Fibroblast of gingiva (primary cell): ENCODE data around the gene CWC22.
"Not testable (repeated sequence)": the region's sequence is repeated elsewhere in the genome, so short reads cannot be mapped to it uniquely, and the experiment has no call there.

Source experiments
- DNase-seq: peaks from one replicate; pipeline ENCODE4 v3.0.0-alpha.2; 2011; ENCODE audit warnings: low read depth

CWC22 gene

DNA sequence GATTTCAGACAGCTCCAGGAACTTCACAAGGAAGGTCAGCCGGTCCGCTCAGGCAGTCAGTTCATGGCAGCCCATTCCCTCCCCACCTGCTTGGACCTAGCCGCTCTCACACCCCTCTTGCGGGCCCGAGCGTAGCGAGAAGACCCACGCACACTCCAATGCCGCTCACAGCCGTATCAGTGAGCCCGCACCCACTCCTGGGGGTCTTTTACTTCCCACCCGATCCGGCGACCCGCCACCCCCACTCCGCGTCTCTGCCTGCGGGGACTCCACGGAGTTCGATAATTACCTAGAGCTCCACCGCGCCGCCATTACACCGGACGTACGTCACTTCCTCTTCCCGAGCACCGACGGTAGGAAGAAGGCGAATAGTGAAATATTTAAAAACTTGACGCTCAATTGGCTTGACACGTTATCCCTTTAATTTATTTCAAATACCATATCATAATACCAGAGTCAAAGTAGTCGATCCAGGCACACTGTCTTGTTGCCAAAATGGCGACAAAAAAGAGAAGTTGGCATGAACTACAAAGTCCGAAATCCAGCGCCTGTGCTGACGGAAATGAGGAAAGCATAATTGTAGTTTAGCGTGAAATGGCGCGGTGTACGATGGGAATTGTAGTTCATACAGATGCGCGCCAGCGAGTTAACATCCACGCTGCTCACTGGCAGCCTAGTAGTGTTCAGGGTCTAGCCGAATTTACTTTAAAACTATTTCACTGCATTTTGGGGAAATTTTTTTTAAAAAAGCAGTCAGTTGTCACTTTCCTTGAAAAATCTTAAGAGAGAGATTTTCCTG lies at the start of gene CWC22:
Gene CWC22, minus strand, starts transcription at position 517 of the 799 bp plus-strand sequence. CDS start 13,956 bp downstream, outside the sequence.
- DNase-seq = peak; percentile 86

DNA sequence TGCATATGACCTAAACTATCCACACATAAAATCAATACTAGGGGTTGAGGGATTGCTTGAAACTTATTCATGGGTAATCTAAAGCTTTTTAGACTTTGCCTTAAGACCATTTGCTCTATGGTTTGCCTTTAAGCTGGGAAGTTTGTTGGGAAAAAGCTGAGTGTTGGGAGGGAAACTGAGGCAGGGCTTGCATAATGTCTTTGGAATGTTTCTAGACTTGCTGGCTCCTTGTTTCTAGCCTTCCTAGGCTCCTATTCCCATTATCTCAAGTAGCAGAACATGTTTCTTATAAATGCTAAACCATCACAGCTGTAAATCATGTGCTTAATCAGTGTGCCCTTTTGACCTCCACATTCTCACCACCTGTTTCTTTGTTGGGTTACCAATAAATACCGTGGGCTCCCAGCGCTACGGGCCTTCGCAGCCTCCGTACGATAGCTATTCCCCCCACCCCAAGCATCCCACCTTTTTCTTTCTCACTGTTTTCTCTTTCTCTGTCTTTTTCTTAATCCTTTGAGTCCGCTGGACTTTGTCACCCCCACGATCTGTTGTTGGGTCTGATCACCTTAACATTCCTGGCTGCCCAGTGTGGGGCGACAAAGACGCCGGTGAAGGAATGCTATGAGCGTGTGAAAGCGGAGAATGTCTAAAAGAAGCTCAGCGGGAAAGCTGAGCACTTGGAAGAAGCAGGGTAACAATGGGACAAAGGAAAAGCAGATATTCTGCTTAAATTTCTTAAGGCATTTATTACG lies 49.4 kb upstream of the CWC22 start:
- DNase-seq = no peak

DNA sequence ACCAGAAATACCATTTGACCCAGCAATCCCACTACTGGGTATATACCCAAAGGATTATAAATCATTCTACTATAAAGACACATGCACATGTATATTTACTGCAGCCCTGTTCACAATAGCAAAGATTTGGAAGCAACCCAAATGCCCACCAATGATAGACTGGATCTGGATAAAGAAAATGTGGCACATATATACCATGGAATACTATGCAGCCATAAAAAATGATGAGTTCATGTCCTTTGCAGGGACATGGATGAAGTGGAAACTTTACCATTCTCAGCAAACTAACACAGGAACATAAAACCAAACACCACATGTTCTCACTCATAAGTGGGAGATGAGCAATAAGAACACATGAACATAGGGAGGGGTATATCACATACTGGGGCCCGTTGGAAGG lies 47.5 kb upstream of the CWC22 start:
- DNase-seq = not testable (repeated sequence)

DNA sequence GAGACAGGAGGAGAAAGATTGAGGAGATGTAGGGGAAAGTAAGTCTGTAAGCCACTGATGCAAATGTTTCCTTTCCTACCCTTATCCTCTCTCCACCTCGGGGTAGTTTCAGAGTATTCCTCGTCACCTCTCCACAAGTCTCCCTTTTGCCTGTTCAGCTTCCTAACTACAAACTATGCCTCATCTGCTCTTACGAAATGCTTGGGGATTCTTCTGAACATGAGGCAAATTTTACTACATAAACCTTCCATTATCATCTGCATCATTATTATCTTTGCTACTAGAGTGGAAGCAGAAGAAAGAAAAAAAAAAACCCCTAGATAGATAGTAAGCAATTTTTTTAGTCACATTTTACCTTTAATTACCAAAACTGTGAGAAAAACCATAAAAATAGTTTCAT lies 43.1 kb upstream of the CWC22 start:
- peak; percentile 29 for DNase-seq

DNA sequence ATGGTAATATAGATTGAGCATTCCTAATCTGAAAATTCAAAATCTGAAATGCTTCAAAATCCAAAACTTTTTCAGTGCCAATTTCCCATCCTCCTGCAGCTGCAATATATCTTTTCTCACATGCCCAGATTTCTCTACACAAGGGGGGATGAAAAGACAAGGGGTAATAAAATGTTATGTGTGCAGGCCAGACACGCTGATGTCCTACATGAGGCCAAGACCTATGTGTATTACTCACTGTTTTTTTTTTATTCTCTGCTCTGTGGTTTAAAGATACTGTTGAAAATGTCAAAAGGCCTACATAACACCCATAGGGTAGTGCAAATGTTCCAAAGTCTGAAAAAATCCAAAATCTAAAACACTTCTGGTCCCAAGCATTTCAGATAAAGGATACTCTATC lies 41.2 kb upstream of the CWC22 start:
- no peak for DNase-seq

DNA sequence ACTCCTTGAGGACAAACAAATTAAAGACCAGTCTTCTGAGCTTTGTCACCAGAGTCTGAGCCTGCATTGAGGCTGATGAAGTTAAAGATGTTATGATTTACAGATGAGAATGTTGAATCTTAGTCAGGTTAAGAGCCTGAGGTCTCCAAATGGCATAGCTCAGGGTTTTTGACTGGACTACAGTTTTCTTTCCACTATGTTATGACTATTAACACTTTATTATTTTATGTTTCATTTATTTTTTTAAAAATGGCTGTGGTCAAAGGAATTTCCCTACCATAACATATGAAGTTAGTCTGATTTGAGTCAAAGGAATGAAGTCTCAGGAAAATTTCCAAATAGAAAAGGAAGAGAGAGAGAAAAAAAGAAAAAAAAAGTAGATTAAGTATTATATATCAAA lies 39.7 kb upstream of the CWC22 start:
- no peak for DNase-seq

DNA sequence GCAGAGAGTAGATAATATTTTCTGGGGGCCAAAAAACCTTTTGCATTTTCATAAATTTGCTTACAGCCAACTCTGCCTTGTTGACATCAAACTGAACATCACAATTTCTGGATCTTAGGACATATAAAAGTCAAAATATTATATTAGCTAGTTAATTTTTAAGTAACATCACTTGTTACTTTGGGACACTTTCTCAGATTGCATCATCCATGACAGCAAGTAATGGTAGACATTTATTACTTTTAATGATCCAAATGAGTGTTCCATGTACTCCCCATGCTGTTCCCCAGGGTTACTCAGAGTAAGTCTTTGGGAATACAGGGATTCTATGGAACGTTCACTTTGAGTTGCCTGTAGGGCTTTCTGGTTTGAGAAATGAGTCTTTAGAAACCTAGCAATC lies 39.1 kb upstream of the CWC22 start:
- no peak for DNase-seq

DNA sequence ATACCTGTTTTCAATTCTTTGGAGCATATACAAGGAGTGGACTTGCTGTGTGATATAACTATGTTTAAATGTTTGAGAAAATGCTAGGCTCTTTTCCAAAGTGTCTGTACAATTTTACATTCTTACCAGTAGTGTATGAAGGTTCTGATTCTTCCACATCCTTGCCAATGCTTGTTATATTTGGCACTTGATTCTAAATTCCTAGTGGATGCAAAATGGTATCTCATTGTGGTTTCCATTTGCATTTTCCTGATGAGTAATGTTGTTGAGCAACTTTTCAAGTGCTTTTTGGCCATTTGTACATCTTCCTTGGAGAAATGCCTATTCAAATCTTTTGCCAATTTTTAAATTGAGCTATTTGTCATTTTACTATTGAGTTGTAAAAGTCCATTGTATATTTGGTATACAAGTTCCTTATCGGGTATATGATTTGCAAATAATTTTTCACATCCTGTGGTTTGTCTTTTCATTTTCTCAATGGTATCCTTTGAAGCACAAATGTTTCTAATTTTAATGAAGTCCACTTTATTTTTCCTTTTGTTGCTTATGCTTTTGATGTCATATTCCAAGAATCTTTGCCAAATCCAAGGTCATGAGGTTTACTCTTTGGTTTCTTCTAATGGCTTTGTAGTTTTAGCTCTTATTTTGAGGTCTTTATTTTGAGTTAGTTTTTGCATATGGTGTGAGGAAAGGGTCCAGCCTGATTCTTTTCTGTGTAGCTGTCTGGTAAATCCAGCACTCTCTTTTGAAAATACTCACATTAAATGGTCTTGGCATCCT lies 33.2 kb upstream of the CWC22 start:
- peak; percentile 98 for DNase-seq

DNA sequence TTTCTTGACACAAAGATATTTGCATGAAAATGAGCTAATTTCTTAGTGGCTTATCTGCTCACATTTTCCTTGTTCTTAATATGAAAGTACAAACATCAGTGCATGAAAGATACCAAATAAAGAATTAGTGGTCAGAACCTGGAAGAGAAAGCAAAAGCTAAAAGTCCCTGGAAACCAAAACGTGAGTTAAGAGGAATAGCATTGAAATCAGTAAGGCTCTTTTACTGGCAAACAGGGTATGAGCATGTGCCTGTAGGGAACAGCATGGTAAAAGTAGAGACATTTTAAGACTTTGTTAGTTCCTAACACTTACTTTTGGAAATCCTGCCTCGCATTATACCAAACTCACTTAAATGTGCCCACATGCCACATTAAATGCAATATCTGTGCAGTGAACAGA lies 31.9 kb upstream of the CWC22 start:
- DNase-seq = no peak

DNA sequence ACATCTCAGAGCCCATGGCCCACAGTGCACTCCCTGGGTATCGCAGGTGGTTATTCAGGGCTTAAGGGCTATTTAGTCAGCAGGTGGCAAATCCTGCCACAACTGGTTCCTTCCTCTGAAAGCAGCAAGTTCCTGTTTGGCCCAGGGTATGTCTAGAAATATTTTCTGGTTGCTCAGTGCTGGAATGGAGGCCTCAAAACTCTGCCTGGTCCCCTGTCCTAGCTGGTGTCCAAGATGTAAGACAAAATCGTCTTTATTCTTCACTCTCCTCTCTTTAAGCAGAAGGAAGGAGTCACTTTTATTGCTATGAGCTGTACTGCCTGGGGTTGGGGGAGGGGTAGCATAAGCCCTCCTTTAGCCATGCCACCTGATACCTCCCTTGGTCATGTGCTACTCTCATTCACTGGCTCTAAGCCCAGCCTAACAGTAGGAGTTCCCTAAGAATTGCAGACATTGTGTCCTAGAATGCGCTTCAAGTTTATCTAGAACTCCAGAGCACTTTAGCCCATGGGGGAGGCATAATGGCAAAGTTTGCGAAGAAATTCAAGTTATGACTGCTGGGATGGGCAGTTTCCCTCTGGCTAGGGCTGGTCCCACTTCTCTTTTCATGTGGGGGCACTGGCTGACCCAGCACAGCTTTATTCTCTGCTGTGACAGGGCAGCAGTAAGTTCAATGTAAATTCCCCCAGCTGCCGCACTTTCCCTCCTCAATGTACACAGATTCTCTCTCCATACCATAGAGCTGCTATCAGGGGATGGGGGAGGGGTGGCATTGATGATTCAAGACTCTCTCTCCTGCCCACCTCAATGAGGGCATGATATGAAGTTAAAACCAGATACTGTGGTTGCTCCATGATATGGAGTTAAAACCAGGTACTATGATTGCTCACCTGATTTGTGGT lies 27.1 kb upstream of the CWC22 start:
- peak; percentile 64 for DNase-seq

DNA sequence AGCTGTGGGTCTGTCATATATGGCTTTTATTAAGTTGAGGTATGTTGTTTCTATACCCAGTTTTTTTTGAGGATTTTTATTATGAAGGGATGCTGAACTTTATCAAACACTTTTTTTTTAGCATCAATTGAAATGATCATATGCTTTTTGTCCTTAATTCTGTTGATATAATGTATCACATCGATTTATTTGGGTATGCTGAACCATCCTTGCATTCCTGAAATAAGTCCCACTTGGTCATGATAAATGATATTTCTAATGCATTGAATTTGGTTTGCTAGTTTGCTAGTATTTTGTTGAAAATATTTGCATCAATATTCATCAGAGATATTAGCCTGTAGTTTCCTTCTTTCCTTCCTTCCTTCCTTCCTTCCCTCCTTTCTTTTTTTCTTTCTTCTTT lies 22.5 kb upstream of the CWC22 start:
- no peak for DNase-seq

DNA sequence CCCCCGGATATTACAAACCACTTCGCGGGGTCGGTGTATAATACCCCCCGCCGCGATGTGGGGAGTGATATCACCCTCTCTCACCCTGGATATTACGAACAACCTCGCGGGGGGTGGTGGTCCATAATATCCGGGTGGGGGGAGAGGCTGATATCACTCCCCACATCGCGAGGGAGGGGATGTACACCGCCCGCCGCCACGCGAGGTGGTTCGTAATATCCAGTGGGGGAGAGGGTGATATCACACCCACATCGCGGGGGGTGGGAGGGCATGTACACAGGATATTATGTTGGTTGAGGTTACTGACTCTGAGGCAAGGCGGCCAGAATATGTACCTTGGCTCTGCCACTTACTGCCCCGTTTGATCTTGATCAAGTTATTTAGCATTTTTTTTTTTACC lies 14.8 kb upstream of the CWC22 start:
- DNase-seq = no peak

DNA sequence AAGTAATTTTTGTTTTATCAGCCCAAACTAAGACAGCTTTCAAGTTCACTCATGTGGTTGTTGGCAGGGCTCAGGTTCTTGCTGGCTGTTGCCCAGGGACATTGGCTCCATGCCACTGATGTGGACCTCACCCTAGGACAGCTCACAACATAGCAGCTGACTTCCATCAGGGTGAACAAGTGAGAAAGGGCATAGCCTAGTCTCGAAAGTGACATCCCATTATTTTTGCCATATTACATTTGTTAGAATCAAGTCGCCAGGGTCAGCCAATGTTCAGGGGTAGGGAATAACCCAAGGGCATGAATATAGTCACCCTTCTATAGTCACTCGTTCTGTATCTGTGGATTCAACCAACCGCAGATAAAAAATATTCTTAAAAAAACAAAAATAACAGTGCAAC lies 10.7 kb upstream of the CWC22 start:
- DNase-seq = peak; percentile 77

DNA sequence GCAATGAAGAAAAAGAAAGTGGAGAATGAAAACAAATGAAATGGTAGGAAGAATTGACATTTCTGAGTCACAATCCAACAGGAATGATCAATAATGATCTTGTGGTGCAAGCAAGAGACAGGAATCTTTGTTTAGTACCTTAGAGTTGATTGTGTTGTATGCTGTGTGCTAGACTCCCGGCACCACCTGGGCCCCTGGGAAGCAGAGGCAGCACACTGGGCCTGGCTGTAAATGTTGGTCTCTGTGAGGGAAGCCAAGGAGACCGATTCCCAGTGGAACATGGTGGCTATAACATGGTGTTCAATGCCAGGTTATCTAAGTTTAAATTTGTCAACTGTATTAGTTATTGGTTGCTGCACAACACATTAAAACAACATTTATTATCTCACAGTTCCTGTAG lies 9.8 kb upstream of the CWC22 start:
- no peak for DNase-seq

DNA sequence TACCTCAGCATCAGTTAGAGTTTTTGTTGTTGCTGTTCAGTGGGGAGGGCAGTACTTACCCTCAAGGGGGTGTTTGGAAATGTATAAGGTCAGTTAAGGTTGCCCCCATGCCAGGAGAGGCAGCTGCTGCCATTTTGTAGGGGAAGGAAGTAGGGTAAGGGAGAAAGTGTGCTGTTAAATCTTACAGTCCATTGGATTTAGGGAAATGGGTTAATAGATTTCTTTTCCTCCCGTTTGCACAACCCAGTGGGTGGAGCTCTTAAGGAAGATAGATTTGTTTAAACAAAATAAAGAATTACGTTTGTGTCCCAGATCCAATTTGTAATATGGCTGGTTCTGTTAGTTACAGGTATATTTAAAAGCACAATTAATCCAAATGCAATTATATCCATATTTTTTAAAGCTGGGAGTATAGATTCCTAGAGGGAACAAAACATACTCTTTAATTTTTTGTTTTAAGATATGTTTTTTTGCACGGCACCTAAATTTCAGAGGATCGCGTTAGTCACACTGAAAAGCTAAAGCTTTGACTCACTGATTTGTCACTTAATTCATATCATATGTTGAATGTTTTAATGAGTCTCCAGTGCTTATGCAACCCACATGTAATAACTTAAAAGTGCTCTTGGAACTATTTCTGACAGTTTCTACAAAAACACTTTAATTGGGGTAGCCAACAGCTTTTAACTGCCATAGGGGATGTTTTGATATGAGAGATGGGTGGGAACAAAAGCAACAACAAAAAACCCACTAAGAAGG lies 9.0 kb upstream of the CWC22 start:
- peak; percentile 85 for DNase-seq

DNA sequence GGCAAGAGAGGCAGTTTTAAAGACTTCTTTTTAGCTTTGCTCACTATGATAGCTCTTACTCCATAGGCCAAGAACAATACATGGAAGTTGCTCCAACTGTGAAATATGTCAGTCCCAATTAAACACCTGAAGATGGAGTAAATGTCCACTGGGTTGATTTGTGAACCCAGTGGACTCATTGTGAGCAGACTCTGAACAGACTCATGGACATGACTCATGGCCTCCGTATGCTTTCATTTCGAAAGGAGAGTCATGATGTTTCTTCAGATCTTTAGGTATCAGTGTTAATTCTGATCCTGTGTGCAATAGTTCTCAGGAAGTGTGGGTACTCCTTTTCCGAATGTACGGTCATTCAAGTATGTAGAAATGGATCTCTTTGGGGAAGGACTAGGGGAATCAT lies 5.4 kb upstream of the CWC22 start:
- peak; percentile 75 for DNase-seq

DNA sequence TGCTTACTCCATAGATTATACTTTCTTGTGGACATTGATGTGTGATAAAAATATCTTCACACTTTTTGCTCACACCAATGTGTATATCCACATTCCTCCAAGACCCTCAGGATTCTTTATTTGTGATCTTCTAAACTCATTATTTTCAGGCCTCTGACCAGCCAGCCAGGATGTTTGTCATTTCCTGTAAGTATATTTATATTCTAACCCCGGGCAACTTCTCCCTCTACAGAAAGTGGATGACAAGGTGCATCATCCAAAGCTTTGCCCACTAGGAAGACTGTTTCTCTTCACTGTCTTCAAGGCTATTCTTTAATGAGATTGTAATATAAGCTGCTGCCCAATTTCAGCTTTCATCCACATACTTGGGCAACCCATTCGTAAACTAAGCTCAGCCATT lies 3.6 kb upstream of the CWC22 start:
- DNase-seq = no peak

DNA sequence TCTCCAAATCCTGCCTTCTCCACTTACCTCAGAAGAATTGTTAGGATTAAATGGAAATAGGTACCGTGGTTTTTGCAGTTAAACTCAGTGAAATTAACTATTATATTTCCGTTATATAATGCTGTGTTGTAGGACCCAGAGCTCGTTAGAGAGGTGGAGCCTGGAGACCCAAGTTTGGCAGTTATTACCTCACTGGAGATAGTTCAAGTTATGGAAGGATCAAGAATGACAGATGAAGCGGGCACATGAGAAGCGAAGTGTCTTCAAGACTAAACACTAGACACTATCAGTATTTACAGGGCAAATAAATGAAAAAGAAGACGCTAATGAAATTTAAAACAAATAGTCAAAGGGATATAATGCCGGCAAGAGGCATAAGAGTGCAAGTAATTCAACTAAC lies 866 bp downstream of the CWC22 start:
- no peak for DNase-seq

DNA sequence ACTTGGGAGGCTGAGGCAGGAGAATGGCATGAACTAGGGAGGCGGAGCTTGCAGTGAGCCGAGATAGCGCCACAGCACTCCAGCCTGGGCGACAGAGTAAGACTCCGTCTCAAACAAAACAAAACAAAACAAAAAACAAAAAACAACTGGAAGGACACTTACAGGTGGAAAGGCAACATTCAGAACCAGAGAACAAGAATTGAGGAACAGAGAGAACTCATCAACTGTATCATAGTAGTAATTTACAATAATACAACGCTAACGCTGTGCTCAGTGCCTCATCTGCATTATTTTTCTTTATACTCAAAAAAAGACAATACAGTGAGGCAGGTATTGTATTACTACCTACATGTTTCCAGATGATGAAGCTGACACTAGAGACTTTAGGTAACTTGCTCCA lies 1.6 kb downstream of the CWC22 start:
- DNase-seq = not testable (repeated sequence)

DNA sequence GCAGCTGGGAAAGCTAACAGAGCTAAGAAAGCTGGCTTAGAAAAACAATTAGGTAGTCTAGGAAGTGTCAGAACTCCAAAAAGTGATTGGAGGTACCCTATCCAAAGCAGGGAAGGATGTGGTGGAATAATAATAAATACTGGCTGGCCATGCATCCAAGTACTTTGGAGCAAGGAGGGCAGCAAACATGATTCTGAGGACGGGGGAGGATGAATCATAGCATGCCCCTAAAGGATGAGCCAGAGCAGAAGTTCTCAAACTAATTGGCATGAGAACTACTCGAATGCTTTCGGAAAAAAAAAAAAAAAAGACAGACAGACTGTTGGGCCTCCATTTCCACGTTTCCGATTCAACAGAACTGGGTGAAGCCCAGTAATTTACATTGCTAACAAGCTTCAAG lies 2.4 kb downstream of the CWC22 start:
- DNase-seq = no peak

DNA sequence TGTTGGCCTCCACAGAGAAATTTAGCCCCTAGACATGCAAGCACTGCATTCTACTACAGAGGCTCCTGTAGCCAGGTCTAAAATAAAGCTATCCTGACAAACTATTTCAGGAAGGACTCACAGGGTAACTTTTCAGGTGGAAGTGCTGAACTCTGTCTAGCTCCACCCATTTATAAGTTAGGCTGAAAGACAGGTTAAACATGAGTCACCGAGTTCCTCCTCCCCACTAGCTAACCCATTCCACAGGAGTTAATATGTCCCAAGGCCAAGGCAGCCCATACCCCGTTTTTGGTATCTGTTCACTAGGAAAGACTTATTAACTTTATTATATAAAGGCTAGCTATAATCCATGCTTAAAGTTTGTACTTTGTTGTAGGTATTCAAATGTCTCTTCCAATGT lies 3.5 kb downstream of the CWC22 start:
- DNase-seq = no peak
